Measurements from ENCODE around the gene SPTSSA.

- TF ChIP-seq, protein P1, sequence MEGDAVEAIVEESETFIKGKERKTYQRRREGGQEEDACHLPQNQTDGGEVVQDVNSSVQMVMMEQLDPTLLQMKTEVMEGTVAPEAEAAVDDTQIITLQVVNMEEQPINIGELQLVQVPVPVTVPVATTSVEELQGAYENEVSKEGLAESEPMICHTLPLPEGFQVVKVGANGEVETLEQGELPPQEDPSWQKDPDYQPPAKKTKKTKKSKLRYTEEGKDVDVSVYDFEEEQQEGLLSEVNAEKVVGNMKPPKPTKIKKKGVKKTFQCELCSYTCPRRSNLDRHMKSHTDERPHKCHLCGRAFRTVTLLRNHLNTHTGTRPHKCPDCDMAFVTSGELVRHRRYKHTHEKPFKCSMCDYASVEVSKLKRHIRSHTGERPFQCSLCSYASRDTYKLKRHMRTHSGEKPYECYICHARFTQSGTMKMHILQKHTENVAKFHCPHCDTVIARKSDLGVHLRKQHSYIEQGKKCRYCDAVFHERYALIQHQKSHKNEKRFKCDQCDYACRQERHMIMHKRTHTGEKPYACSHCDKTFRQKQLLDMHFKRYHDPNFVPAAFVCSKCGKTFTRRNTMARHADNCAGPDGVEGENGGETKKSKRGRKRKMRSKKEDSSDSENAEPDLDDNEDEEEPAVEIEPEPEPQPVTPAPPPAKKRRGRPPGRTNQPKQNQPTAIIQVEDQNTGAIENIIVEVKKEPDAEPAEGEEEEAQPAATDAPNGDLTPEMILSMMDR (conservative IDR thresholded peaks at IDR 0.05), result no peak
- no peak for TF ChIP-seq ZFX (IDR thresholded peaks at IDR 0.05)
These were observed 37.6 kb downstream of the SPTSSA start for GRCh38 chr14:34424488-34424887.

Measured in C4-2B (cell line).